Prostate gland (tissue), 2 donors: ENCODE measurements around the gene EXD3.

ENCODE experiments used
- POLR2AphosphoS5 ChIP-seq: sonication (generic); formaldehyde crosslinking; IDR thresholded peaks from one replicate; pipeline ENCODE4 v1.6.1; 2017; ENCODE audit warnings: antibody characterized with exemption
- TF ChIP-seq, protein P1 (sequence below), 4 experiments: fragments of 200-600 bp in 2 of 4; fragments of 450-650 bp in 2 of 4; sonication (generic) in 2 of 4; IDR thresholded peaks; 1 replicate in 3 of 4; 2 replicates in 1 of 4; pipeline ENCODE4 v1.5.1; 2016 to 2019; ENCODE audit warnings: antibody characterized with exemption in 4 of 4, mild to moderate bottlenecking in 2 of 4, moderate library complexity in 2 of 4

DNA sequence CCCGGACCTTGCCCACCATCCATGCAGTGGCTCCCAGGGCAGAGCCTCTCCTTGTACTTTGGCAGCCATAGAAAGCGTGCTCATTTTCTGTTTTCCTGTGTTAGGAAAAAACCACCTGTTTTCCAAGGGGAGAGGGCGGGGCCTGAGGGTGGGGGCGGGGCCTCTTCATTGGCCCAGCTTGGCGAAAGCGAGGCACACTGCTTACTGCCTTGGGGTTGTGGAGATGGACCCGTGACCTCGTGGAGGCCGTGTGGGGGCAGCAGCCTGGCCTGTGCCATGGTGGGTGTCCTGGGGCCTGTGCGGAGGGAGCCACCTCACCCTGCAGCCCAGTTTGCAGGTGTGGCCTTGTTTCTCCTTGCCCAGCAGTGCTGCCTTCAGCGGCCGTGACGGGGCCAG lies 149.9 kb downstream of the EXD3 start:
- TF ChIP-seq, protein P1, sequence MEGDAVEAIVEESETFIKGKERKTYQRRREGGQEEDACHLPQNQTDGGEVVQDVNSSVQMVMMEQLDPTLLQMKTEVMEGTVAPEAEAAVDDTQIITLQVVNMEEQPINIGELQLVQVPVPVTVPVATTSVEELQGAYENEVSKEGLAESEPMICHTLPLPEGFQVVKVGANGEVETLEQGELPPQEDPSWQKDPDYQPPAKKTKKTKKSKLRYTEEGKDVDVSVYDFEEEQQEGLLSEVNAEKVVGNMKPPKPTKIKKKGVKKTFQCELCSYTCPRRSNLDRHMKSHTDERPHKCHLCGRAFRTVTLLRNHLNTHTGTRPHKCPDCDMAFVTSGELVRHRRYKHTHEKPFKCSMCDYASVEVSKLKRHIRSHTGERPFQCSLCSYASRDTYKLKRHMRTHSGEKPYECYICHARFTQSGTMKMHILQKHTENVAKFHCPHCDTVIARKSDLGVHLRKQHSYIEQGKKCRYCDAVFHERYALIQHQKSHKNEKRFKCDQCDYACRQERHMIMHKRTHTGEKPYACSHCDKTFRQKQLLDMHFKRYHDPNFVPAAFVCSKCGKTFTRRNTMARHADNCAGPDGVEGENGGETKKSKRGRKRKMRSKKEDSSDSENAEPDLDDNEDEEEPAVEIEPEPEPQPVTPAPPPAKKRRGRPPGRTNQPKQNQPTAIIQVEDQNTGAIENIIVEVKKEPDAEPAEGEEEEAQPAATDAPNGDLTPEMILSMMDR (IDR thresholded peaks at IDR 0.05), result no peak
- no peak for TF ChIP-seq POLR2AphosphoS5
